SK-N-MC (cell line): Measurements from ENCODE around the gene CDH11.

Experiments
- DNase-seq: peaks from one replicate; pipeline ENCODE4 v3.0.0-alpha.2; 2011; ENCODE audit warnings: low read depth, low spot score
- H3K27ac ChIP-seq: fragments of 200-600 bp; sonication (generic); 2 replicates; pipeline ENCODE4 v1.5.1; 2016; ENCODE audit warnings: mixed run types
- H3K36me3 ChIP-seq: fragments of 200-600 bp; sonication (generic); 2 replicates; pipeline ENCODE4 v1.6.1; 2017; ENCODE audit warnings: antibody characterized with exemption, low read length, mixed read lengths; ENCODE audit not compliant: insufficient read depth
- H3K4me3 ChIP-seq: fragments of 200-600 bp; sonication (generic); 2 replicates; pipeline ENCODE4 v1.5.1; 2016
- H3K9ac ChIP-seq: fragments of 200-600 bp; sonication (generic); 2 replicates; pipeline ENCODE4 v1.8.0; 2017; ENCODE audit warnings: mixed run types, mixed read lengths; ENCODE audit not compliant: insufficient read length
- H3K9me3 ChIP-seq: fragments of 200-600 bp; sonication (generic); 2 replicates; pipeline ENCODE4 v1.6.1; 2017; ENCODE audit warnings: low read depth, mild to moderate bottlenecking, antibody characterized with exemption, low read length, moderate library complexity, mixed read lengths
- EZH2 ChIP-seq: fragments of 200-600 bp; sonication (generic); IDR thresholded peaks from one replicate; pipeline ENCODE4 v1.6.1; 2017; ENCODE audit warnings: antibody characterized with exemption
- FOXP2 ChIP-seq: optimal IDR thresholded peaks from 2 replicates; pipeline ENCODE3; 2011; ENCODE audit warnings: mild to moderate bottlenecking, moderate library complexity; ENCODE audit not compliant: insufficient read depth; ENCODE audit errors: extremely low read length, control extremely low read depth
- POLR2AphosphoS5 ChIP-seq: IDR thresholded peaks from 2 replicates; pipeline ENCODE4 v1.6.1; 2012; ENCODE audit warnings: mild to moderate bottlenecking, low read depth, low read length, borderline replicate concordance

CDH11 gene

DNA sequence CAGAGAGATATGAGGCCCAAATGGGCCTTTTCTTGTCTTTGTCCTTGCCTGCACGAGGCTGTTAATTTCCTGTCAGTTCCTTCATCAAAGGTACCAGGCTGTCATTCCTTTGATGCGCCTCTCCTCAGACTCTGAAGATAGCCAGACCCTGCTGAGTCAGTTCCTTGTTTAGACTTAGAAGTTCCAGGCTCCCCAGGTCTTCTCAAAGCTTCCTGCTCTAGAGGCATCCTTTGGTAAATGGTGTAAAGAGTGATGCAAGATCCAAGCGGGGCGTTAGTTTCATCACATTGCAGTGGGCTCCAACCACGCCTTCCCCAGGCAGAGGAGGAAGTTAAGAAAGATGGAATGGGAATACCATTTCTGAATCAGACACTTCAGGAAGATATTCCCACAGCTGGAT is 4.0 kb upstream of the CDH11 start:
- TF ChIP-seq POLR2AphosphoS5 (peak; percentile 76), FOXP2 (no peak), EZH2 (no peak)
- H3K9ac ChIP-seq = peak overlapping the region; percentile 94
- peak overlapping the region; percentile 77 for H3K4me3 ChIP-seq
- peak overlapping the region; percentile 96 for H3K27ac ChIP-seq
- no peaks in the 10 kb centered on the region for H3K9me3 ChIP-seq
- DNase-seq = peak; percentile 66
- H3K36me3 ChIP-seq = peaks cover 6% of the 10 kb centered on the region; the same call in 1 of the 2 replicates

DNA sequence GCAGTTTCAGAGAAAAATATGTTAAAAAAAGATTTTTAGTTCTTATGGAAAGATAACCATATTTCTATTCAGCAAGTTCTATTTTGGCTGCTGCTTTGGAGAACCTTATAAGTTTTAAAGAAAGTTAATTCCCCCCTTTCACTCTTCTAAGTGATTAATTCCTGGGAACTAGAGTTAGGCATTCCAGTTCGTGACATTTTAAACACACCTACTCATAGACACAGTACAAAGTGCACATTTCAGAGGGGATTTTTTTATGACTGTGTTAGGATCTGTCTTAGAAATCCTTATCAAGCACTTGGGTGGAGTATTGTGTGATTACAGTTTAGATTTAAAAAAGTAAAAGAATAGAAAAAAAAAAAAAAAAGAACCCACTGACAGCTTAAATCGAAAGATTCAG is 3.5 kb upstream of the CDH11 start:
- peak overlapping the region; percentile 77 for H3K4me3 ChIP-seq
- peaks cover 11% of the 10 kb centered on the region for H3K36me3 ChIP-seq
- no peak for TF ChIP-seq EZH2
- no peak for TF ChIP-seq FOXP2
- no peaks in the 10 kb centered on the region for H3K9me3 ChIP-seq
- peak overlapping the region; percentile 96 for H3K27ac ChIP-seq
- DNase-seq = no peak
- peak overlapping the region; percentile 94 for H3K9ac ChIP-seq

DNA sequence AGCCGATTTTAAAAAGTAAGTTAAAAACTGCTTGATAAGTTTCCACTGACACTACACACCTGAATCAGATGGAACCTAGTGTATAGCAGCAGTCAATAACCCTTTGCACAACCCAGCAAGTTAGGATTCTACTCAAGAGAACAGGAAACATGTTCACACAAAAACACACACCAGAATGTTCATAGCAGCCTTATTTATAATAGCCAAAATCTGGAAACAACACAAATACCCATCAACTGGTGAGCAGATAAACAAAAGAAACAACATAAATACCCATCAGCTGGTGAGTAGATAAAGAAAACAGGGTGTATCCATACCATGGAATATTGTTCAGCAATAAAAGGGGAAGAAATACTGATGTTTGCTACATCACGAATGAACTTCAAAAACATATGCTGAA is 2.7 kb upstream of the CDH11 start:
- no peak for TF ChIP-seq FOXP2
- no peak for TF ChIP-seq EZH2
- no peak for TF ChIP-seq POLR2AphosphoS5
- H3K27ac ChIP-seq = peak overlapping the region; percentile 96

DNA sequence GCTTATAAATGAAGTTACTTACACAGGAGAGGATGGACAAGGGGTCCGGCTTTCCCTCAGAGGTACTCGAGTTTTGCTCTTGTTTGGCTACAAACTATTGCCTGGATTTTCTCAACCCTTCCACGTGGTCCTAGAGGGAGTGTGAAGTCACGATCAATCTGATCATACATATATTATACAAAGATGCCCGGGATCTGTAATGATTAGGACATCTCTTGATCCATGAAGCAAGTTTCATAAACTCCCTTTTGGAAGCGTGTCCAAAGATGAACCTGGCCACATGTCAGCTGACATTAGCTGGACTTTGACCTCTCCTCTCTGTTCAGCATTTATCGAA is 2.3 kb upstream of the CDH11 start:
- no peak for DNase-seq
- Histone ChIP-seq H3K27ac (peak overlapping the region; percentile 96), H3K4me3 (peak overlapping the region; percentile 77), H3K36me3 (peaks cover 22% of the 10 kb centered on the region), H3K9ac (peak overlapping the region; percentile 94), H3K9me3 (no peaks in the 10 kb centered on the region)
- TF ChIP-seq POLR2AphosphoS5 (no peak), EZH2 (no peak)

More for the DNA sequence above, 2.7 kb upstream of the CDH11 start:
- Histone ChIP-seq H3K4me3 (peak overlapping the region; percentile 77), H3K9ac (peak overlapping the region; percentile 94), H3K9me3 (no peaks in the 10 kb centered on the region), H3K36me3 (peaks cover 18% of the 10 kb centered on the region)
- no peak for DNase-seq

DNA sequence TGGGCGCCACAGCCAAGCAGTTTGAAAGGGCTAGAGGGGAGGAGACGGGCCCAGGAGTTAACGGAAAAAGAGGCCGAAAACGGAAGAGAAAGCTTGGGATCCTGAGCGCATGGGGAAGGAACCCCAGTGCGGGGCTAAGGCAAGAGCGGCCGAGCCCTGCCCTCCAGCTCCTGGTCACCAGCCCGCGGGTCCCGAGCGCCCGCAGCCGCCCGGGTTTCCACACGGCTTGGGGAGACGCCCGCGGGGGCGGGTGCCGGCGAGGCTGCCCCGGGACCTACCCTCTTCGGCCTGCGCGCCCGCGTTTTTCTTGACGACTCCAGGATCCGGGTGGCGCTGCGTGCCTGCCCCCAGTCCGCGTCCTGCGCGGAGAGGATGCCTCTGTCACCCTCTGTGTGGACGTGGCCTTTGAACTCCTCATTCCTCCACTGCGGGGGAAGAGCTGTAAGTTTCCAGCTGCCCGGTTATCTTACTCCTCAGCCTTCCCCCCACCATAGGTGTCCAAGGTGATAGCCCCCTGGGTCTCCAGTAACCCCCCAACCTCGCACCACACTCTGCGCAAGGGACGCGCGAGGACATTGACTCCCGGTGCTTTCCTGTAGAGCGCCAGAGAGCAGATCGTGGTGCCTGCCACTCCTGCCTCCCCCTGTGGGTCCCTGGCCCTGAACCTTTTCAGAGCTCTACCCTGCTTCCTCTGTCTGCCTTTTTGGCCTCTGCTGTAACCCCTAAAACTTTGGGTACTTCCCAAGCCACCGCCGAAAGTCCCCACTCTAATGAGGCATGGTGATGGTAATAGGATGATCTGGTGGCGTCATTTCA is 1.7 kb upstream of the CDH11 start:
- Histone ChIP-seq H3K27ac (peak overlapping the region; percentile 96), H3K9ac (peak overlapping the region; percentile 94), H3K36me3 (peaks cover 27% of the 10 kb centered on the region), H3K4me3 (peak overlapping the region; percentile 77), H3K9me3 (no peaks in the 10 kb centered on the region)
- TF ChIP-seq FOXP2 (no peak), POLR2AphosphoS5 (0 out of 2 replicates have a peak, but pooled peaks have one; percentile 3)
- no peak for DNase-seq

DNA sequence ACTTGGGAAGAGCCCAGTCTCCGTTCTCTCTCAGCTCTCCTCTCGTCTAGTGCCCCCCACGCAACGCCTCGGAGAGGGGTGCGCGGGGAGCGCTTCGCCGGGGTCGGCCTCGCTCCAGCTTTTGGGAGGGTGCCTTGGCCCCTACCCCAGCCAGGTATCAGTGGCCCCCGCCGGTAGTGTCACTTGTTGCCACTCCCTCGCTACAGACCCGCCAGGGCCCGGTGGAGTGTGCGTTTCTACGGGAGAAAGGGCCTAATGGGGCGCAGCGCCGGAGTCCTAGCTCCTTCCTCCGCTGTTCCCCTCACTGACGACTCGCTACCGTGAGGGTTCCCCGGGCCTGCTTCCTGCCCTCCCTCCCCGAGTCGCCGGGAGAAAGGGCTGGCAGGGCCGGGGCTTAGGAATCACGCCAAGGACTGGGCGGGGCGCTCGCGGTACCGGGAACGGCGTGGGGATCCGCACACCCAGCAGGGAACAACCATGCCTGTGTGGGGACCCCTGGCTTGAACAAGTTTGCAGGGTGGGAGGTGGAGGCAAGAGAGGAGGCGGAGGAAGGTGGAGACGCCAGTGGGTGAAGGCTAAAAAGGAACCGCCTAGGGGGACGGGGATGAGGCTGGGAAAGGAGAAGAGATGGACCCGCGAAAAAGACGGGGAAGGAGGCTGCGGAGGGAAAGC is 997 bp upstream of the CDH11 start:
- Histone ChIP-seq H3K9me3 (no peaks in the 10 kb centered on the region), H3K36me3 (peaks cover 35% of the 10 kb centered on the region), H3K9ac (peak overlapping the region; percentile 94), H3K4me3 (peak overlapping the region; percentile 77), H3K27ac (peak overlapping the region; percentile 96)
- DNase-seq = no peak
- no peak for TF ChIP-seq FOXP2
- TF ChIP-seq POLR2AphosphoS5 = no peak; the same call in 1 of the 2 replicates
- TF ChIP-seq EZH2 = no peak

DNA sequence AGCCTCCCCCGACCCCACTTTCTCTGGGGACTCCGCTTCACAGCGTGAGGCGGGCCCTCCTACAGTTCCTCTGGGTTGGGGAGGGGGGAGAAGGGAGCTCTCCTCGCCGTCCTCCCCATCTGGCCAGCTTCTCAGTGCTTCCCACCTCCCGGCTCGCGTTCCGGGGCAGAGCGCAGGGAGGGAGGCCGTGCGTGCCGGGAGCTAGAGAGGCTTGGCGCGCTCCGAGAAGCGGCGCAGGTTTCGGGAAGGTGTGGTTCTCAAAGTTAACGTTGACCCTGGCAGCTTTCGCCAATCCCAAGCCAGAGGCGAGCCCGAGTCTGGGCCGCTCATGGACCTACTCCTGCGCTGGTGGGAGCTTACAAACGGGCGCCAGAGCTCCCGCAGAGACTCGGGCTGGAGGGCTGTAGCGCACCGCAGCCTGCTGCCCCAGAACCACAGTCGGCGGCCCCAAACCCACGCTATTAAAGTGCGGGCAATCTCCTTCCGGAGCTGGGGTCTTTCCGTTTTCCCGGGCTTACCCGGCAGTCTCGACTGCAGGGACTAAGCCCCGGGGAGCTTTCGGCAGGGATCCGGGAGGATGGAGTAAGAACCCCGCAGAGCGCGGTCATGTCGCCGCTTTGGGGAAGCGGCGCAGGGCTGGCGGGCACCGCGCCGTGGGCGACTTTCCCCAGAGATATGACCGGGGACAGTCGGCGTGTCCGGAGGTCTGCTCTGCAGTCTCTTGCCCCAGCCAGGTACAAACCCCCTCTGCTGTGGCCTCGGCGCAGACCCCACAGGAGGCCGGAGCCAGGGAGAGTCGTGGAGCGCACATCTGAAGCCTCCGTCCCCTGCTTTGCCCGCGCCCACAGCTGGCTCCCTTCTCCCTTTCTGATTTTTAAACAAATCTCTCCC is 787 bp downstream of the CDH11 start:
- H3K9ac ChIP-seq = peak overlapping the region; percentile 92
- no peak for DNase-seq
- peak overlapping the region; percentile 85 for H3K4me3 ChIP-seq

DNA sequence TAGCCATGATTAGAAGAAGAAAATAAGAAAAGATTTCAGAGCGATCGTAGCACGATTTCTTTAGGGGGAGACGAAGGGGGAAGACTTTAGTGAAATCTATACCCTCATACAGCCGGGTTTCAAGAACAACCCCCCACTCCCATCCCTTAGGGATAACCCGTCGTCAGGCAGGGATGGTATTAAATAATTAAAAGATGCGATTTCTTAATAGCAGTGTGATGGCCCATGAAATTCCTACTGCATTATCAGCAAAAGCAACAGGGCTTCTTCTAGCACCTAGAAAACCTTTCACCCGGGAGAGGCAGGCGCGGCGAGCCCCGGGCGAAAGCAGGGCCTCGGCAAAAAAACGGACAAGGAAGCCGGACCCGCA is 1.4 kb downstream of the CDH11 start:
- H3K9ac ChIP-seq = peak overlapping the region; percentile 92
- H3K9me3 ChIP-seq = no peaks in the 10 kb centered on the region
- DNase-seq = no peak
- TF ChIP-seq EZH2 (no peak), FOXP2 (no peak), POLR2AphosphoS5 (no peak)
- H3K27ac ChIP-seq = peak overlapping the region; percentile 94
- peak overlapping the region; percentile 85 for H3K4me3 ChIP-seq
- peaks cover 59% of the 10 kb centered on the region for H3K36me3 ChIP-seq

More for the DNA sequence above, 787 bp downstream of the CDH11 start:
- TF ChIP-seq POLR2AphosphoS5 = peak; percentile 34; the same call in 1 of the 2 replicates
- no peak for TF ChIP-seq FOXP2
- Histone ChIP-seq H3K36me3 (peaks cover 53% of the 10 kb centered on the region), H3K27ac (peak overlapping the region; percentile 94), H3K9me3 (no peaks in the 10 kb centered on the region)

DNA sequence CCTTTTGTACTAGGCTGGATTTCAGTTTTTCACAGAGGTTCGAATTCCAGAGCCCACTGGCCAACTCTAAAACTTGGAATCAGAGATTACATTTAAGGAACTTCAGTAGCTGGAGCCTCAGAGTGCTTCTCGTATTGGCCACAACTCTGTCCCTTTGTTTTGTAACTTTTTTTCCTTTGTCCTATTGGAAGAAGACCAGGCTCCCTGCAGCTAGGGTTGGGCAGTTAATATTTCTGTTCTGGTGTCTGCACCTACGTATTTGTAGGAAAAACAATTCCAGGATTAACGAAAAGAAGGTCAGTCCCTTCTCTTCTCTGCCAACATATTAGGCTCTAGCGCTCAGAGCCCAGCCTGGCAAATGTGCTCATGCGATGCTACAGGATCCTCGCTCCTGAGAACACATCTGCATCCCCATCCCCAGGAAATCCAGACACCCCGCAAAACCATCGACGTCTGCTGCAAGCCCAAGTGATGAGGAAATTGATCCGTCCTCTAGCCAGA is 1.9 kb downstream of the CDH11 start:
- no peak for TF ChIP-seq POLR2AphosphoS5
- TF ChIP-seq FOXP2 = no peak
- no peak for TF ChIP-seq EZH2
- peak overlapping the region; percentile 92 for H3K9ac ChIP-seq
- H3K4me3 ChIP-seq = peak overlapping the region; percentile 85
- H3K36me3 ChIP-seq = peaks cover 64% of the 10 kb centered on the region
- no peaks in the 10 kb centered on the region for H3K9me3 ChIP-seq
- H3K27ac ChIP-seq = peak overlapping the region; percentile 94
- no peak for DNase-seq
